Spleen (tissue), 13 donors: ENCODE data around the gene TRAF4. TPM values are rescaled to one million over a fixed set of nuclear protein-coding genes. Genes with fewer than 3 reads are reported as not detected.
A peak's percentile ranks its signal among the peaks of the same experiment; 100 is the strongest.

ENCODE experiments used
- DNase-seq: peaks from one replicate; pipeline ENCODE4 v3.0.0-alpha.2; 2020
- H3K27ac ChIP-seq, 8 donors: fragments of 200-600 bp; sonication (generic) in 7 of 8; 1 replicate in 4 of 8; 2 replicates in 4 of 8; pipeline versions ENCODE4 v1.5.0 to v1.8.0; 2016 to 2021; ENCODE audit warnings: inconsistent platforms in 4 of 8, mild to moderate bottlenecking in 4 of 8, moderate library complexity in 1 of 8
- H3K27me3 ChIP-seq, 7 donors: fragments of 200-600 bp; sonication (generic) in 6 of 7; replicated peaks in 1 of 7; 1 replicate in 4 of 7; 2 replicates in 3 of 7; pipeline versions ENCODE4 v1.5.0 to v1.8.0; 2016 to 2021; ENCODE audit warnings: inconsistent platforms in 3 of 7, mild to moderate bottlenecking in 1 of 7
- H3K36me3 ChIP-seq, 6 donors: fragments of 200-600 bp; sonication (generic) in 5 of 6; 1 replicate in 4 of 6; 2 replicates in 2 of 6; pipeline versions ENCODE4 v1.5.0 to v1.8.0; 2016 to 2021; ENCODE audit warnings: inconsistent platforms in 2 of 6
- H3K4me1 ChIP-seq, 6 donors: fragments of 200-600 bp; sonication (generic) in 5 of 6; 1 replicate in 3 of 6; 2 replicates in 3 of 6; pipeline versions ENCODE4 v1.5.0 to v1.8.0; 2016 to 2021; ENCODE audit warnings: inconsistent platforms in 3 of 6
- H3K4me3 ChIP-seq, 8 donors: fragments of 200-600 bp; sonication (generic) in 7 of 8; 1 replicate in 4 of 8; 2 replicates in 4 of 8; pipeline versions ENCODE4 v1.5.0 to v1.8.0; 2016 to 2021; ENCODE audit warnings: inconsistent platforms in 4 of 8, mild to moderate bottlenecking in 4 of 8, moderate library complexity in 2 of 8
- H3K9me3 ChIP-seq, 8 donors: fragments of 200-600 bp; sonication (generic) in 7 of 8; 1 replicate in 4 of 8; 2 replicates in 4 of 8; pipeline versions ENCODE4 v1.5.0 to v1.8.0; 2016 to 2021; ENCODE audit warnings: inconsistent platforms in 4 of 8
- CTCF ChIP-seq, 11 experiments: fragments of 200-600 bp in 7 of 11; fragments of 450-650 bp in 4 of 11; sonication (generic) in 4 of 11; IDR thresholded peaks in 8 of 11; conservative IDR thresholded peaks in 3 of 11; 1 replicate in 7 of 11; 2 replicates in 4 of 11; pipeline versions ENCODE4 v1.4.0 to v1.8.0; 2016 to 2021; ENCODE audit warnings: antibody characterized with exemption in 11 of 11, inconsistent platforms in 4 of 11, mild to moderate bottlenecking in 1 of 11
- POLR2A ChIP-seq, 3 donors: fragments of 450-650 bp; IDR thresholded peaks; one replicate each; pipeline ENCODE4 v1.5.1; 2017; ENCODE audit warnings: antibody characterized with exemption in 3 of 3, mild to moderate bottlenecking in 1 of 3
- POLR2AphosphoS5 ChIP-seq, 3 donors: sonication (generic); formaldehyde crosslinking; IDR thresholded peaks; one replicate each; pipeline ENCODE4 v1.5.1; 2017; ENCODE audit warnings: antibody characterized with exemption in 3 of 3
- WGBS, 5 donors: extraction: QIAGEN DNeasy Blood & Tissue Kit in 3 of 5; methylation state at CpG; one replicate each; pipeline versions ENCODE4 v1.1.5 to v1.1.7; 2013 to 2018; 5-methylcytosine and 5-hydroxymethylcytosine counted together
- intact Hi-C: fragments of 100-400 bp; cut with DNase I; formaldehyde crosslinking; loops from one replicate; pipeline ENCODE4 v1.15.0; 2023; ENCODE audit warnings: low total_unique reads
- long read RNA-seq, 2 donors: transcript quantifications; one replicate each; lab custom pipeline, GENCODE V29; 2026
- polyA plus RNA-seq, 3 donors: library from polyadenylated mRNA; stranded (reverse); fragments of 200-250 nt; gene quantifications; one replicate each; pipeline ENCODE4 v1.2.1, GENCODE V29; 2013
- total RNA-seq, 7 donors: library from RNA; depleted of rRNA in 3 of 7; stranded (reverse); fragments of >200 nt in 3 of 7; fragmentation: NEBNext Ultra II Directional in 4 of 7; extraction: Animal tissue kit (Norgen Biotek cat#: 25700) in 4 of 7; gene quantifications; one replicate each; pipeline versions ENCODE4 v1.1.0 to v1.2.1, GENCODE V29; 2016 to 2021
- donor health status: healthy with polysubstance abuse.
- donor health status: DM: no; HTN: no; CAD: no; lungs with moderate emphysema.
- donor health status: DM: no; HTN: no; CAD: no.
- donor health status: Bipolar disorder and iron deficiency.
- donor health status: healthy.
- donor health status: DM: no; HTN: no; CAD: no.
- donor health status: DM: yes; HTN: yes; CAD: no.

TRAF4 gene
- 10 to 100 TPM; 19.8 to 75.5 (median 32.7) TPM for total RNA-seq
- 10 to 100 TPM; 24.8 to 38.1 (median 35.6) TPM for polyA plus RNA-seq
- long read RNA-seq, donor 1, transcript TRAF4-201 (7 exons, 2,923 nt): major isoform, 8 of 8 reads
- long read RNA-seq, donor 1, partial matches to known transcripts: 0 of 8 reads
- long read RNA-seq, donor 1, other reads (novel, unspliced or antisense): 0 of 8 reads
- long read RNA-seq, donor 2, transcript TRAF4-201 (7 exons, 2,923 nt): major isoform, 11 of 12 reads
- long read RNA-seq, donor 2, partial matches to known transcripts: 0 of 12 reads
- long read RNA-seq, donor 2, other reads (novel, unspliced or antisense): 0 of 12 reads

- Histone ChIP-seq H3K27ac (peak within 1 kb of the TSS; percentile 81 to 96 (median 93)), H3K4me1 (peaks cover 25 to 98% (median 85%) of the 10 kb centered on the region in 6 donors), H3K36me3 (peaks cover 0 to 18% (median 15%) of the 10 kb centered on the region in 6 donors), H3K27me3 (peaks cover 0 to 14% (median 0%) of the 10 kb centered on the region in 7 donors), H3K9me3 (no peaks in the 10 kb centered on the region), H3K4me3 (peak within 1 kb of the TSS; percentile 60 to 91 (median 70))
- peak; percentile 95 for DNase-seq
- peak; percentile 79 to 90 (median 89) for TF ChIP-seq POLR2AphosphoS5 (IDR thresholded peaks at IDR 0.05)
- peak in 2 of 3 donors; percentile 75 to 87 for TF ChIP-seq POLR2A (IDR thresholded peaks at IDR 0.05)
- peak in 5 of 11 experiments; percentile 26 to 57 (median 41) for TF ChIP-seq CTCF (IDR thresholded peaks at IDR 0.05 in 8 of 11, conservative IDR thresholded peaks at IDR 0.05 in 3 of 11)
- intact Hi-C loops: no loop called here
- WGBS, 5 donors: 1 to 8% (median 2%) methylated on average over 23 to 70 of the region's 70 CpGs
Observed at GRCh38 chr17:28743243-28744103, at the start of gene TRAF4. Gene TRAF4 (plus strand): TSS chr17:28744011. CDS start chr17:28744113, 102 bp downstream.

GRCh38 chr17:28698253-28698941, 45.4 kb upstream of the TRAF4 start:
- Histone ChIP-seq H3K27me3 (no peaks in the 10 kb centered on the region), H3K4me1 (no peaks in the 10 kb centered on the region), H3K27ac (no peak overlapping the region), H3K4me3 (no peak overlapping the region), H3K36me3 (peaks cover 25 to 100% (median 100%) of the 10 kb centered on the region in 6 donors), H3K9me3 (no peaks in the 10 kb centered on the region)
- no peak for DNase-seq
- TF ChIP-seq POLR2AphosphoS5 (IDR thresholded peaks at IDR 0.05) (no peak), POLR2A (IDR thresholded peaks at IDR 0.05) (no peak), CTCF (IDR thresholded peaks at IDR 0.05 in 8 of 11, conservative IDR thresholded peaks at IDR 0.05 in 3 of 11) (no peak)
- 90 to 91% (median 90%) methylated on average over 5 to 6 of the region's 6 CpGs for WGBS, 5 donors
- intact Hi-C loops: no loop called here

GRCh38 chr17:28700278-28700677, 43.5 kb upstream of the TRAF4 start:
- H3K27me3 ChIP-seq: no peaks in the 10 kb centered on the region
- 85 to 100% (median 88%) methylated on average over 1 to 8 of the region's 8 CpGs for whole genome bisulfite sequencing, 5 donors
- intact Hi-C loops: no loop called here
- no peaks in the 10 kb centered on the region for H3K4me1 ChIP-seq
- TF ChIP-seq CTCF (IDR thresholded peaks at IDR 0.05 in 8 of 11, conservative IDR thresholded peaks at IDR 0.05 in 3 of 11): no peak
- peak in 2 of 3 donors; percentile 10 to 40 for TF ChIP-seq POLR2AphosphoS5 (IDR thresholded peaks at IDR 0.05)
- TF ChIP-seq POLR2A (IDR thresholded peaks at IDR 0.05): no peak
- H3K36me3 ChIP-seq: peaks cover 25 to 99% (median 96%) of the 10 kb centered on the region in 6 donors
- no peak overlapping the region for H3K4me3 ChIP-seq
- no peak for DNase-seq
- H3K27ac ChIP-seq: no peak overlapping the region
- H3K9me3 ChIP-seq: no peaks in the 10 kb centered on the region
